Measurements from ENCODE around the gene ZBTB45. TPM values are rescaled to one million over a fixed set of nuclear protein-coding genes. Genes with fewer than 3 reads are reported as not detected.

ZBTB45 gene
- total and polyA plus RNA-seq, 2 donors (not counting 1 experiment from before 2014, with no cell fraction given) = 12.6 to 20.9 TPM

DNA sequence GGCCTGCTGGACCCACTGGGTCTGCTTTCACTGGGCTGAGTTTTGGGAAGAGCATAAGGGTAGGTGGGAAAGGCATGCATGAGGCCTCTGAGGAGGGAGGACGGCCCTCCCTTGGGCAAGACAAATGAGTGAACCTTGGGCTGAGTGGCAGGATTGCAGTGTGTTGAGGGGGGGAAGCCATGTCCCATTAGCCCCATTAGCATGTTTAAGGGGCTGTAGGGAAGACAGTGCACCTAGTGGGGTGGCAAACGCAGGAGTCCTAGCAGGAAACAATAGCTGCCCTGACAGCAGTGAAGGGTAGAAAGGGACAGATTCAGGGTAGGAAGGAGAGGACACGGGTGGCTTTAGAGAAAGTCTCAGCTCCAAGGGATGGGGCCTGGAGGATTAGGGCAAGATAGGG is 3.1 kb upstream of the ZBTB45 start:
- DNase-seq (no peak), ATAC-seq (ENCODE audit: low read depth) (no peak)
- no peak overlapping the region for H3K27ac ChIP-seq (ENCODE audit: low read length in 2 of 2)
- H3K27me3 ChIP-seq (replicated peaks in 1 of 4; ENCODE audit: control extremely low read depth in 1 of 4, control insufficient read depth in 3 of 4, insufficient read depth in 4 of 4, low read length in 3 of 4) = no peaks in the 10 kb centered on the region
- no peaks in the 10 kb centered on the region for H3K9me3 Mint-ChIP-seq (ENCODE audit: insufficient read depth)
- 98% methylated on average over 3 of the region's 3 CpGs for WGBS (ENCODE audit: insufficient coverage)
- peaks cover 12% of the 10 kb centered on the region for H4K20me1 ChIP-seq (ENCODE audit: control insufficient read depth, insufficient read depth, low read length, poor library complexity, severe bottlenecking)
- no peak overlapping the region for H3K27ac Mint-ChIP-seq
- intact Hi-C loops (cut with micrococcal nuclease) = no loop called here
- H3K4me3 ChIP-seq (ENCODE audit: control extremely low read depth in 1 of 5, extremely low read depth in 1 of 5, insufficient read depth in 1 of 5, low read depth in 2 of 5, low read length in 4 of 5) = no peak overlapping the region
- no peak overlapping the region for H3K4me2 ChIP-seq (replicated peaks; ENCODE audit: low read depth, low read length, poor library complexity, severe bottlenecking)
- POLR2A ChIA-PET = interaction anchor here (0.6 kb wide), 1 partner anchor 57 kb away, joined by 3 read pairs; no protein-coding TSS in a partner anchor
- H3K9me3 ChIP-seq (ENCODE audit: control extremely low read depth in 1 of 3, control insufficient read depth in 2 of 3, insufficient read depth in 1 of 3, low read length in 2 of 3) = no peaks in the 10 kb centered on the region
- no peaks in the 10 kb centered on the region for H3K36me3 ChIP-seq (replicated peaks in 1 of 2; ENCODE audit: control extremely low read depth in 1 of 2, control insufficient read depth in 1 of 2, extremely low read depth in 1 of 2, insufficient read depth in 2 of 2, low read length in 1 of 2)
- H3K4me1 Mint-ChIP-seq = peaks cover 26% of the 10 kb centered on the region
- no peak overlapping the region for H3K4me3 Mint-ChIP-seq
- CTCF ChIA-PET = interaction anchor here (4.9 kb wide), 1 partner anchor 57 kb away, joined by 72 read pairs; no protein-coding TSS in a partner anchor
- no peak for TF ChIP-seq EZH2 (IDR thresholded peaks at IDR 0.05; ENCODE audit: borderline replicate concordance, insufficient read depth, low read depth, low read length, poor library complexity, severe bottlenecking)
- H2AFZ ChIP-seq (ENCODE audit: insufficient read depth, low read depth, low read length, poor library complexity, severe bottlenecking) = no peak overlapping the region
- no peaks in the 10 kb centered on the region for H3K27me3 Mint-ChIP-seq
- peaks cover 12% of the 10 kb centered on the region for H3K79me2 ChIP-seq (ENCODE audit: control insufficient read depth, insufficient read depth, low read length)
- H3K9ac ChIP-seq (ENCODE audit: low read length) = no peak overlapping the region
- H3K4me1 ChIP-seq (ENCODE audit: control insufficient read depth in 2 of 2, insufficient read depth in 2 of 2, low read length in 2 of 2) = peaks cover 16 to 24% of the 10 kb centered on the region in 2 donors

DNA sequence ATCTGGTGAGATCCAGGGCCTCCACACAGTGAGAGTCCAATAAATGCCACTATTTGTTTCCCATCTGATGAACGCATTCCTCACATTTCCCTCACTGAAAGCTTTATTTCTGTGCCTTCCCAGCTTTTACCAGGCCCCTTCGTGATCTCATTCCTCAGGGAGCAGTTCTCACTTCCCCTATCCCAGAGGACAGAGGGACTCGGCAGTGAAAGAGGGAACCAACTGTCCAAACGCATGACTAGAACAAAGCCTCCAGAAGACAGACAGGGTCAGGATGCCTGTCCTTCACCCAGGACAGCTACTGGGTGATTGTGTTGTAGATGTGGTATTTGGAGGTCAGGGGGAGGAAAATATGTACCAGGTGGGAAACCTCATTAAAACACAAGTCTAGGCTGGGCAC is 2.0 kb upstream of the ZBTB45 start:
- no peak overlapping the region for H3K4me3 ChIP-seq (ENCODE audit: control extremely low read depth in 1 of 5, extremely low read depth in 1 of 5, insufficient read depth in 1 of 5, low read depth in 2 of 5, low read length in 4 of 5)
- WGBS (ENCODE audit: insufficient coverage) = 88% methylated on average over 2 of the region's 4 CpGs
- peaks cover 23% of the 10 kb centered on the region for H3K79me2 ChIP-seq (ENCODE audit: control insufficient read depth, insufficient read depth, low read length)
- peaks cover 22% of the 10 kb centered on the region for H4K20me1 ChIP-seq (ENCODE audit: control insufficient read depth, insufficient read depth, low read length, poor library complexity, severe bottlenecking)
- H3K27ac ChIP-seq (ENCODE audit: low read length in 2 of 2) = no peak overlapping the region
- no peaks in the 10 kb centered on the region for H3K9me3 ChIP-seq (ENCODE audit: control extremely low read depth in 1 of 3, control insufficient read depth in 2 of 3, insufficient read depth in 1 of 3, low read length in 2 of 3)
- peak overlapping the region; percentile 67 for H3K27ac Mint-ChIP-seq
- H3K9ac ChIP-seq (ENCODE audit: low read length) = no peak overlapping the region
- POLR2A ChIA-PET = interaction anchor here (0.7 to 3.3 kb wide), 3 partner anchors 22 to 54 kb away, joined by 3 to 30 read pairs (median 3); partner anchors contain the start of gene TRIM28
- no peak for DNase-seq
- H3K4me2 ChIP-seq (replicated peaks; ENCODE audit: low read depth, low read length, poor library complexity, severe bottlenecking) = no peak overlapping the region
- ATAC-seq (ENCODE audit: low read depth) = no peak
- no peak overlapping the region for H2AFZ ChIP-seq (ENCODE audit: insufficient read depth, low read depth, low read length, poor library complexity, severe bottlenecking)
- H3K27me3 ChIP-seq (replicated peaks in 1 of 4; ENCODE audit: control extremely low read depth in 1 of 4, control insufficient read depth in 3 of 4, insufficient read depth in 4 of 4, low read length in 3 of 4) = no peaks in the 10 kb centered on the region
- H3K4me1 Mint-ChIP-seq = peaks cover 31% of the 10 kb centered on the region
- TF ChIP-seq EZH2 (IDR thresholded peaks at IDR 0.05; ENCODE audit: borderline replicate concordance, insufficient read depth, low read depth, low read length, poor library complexity, severe bottlenecking) = no peak
- TF ChIP-seq, protein P1, sequence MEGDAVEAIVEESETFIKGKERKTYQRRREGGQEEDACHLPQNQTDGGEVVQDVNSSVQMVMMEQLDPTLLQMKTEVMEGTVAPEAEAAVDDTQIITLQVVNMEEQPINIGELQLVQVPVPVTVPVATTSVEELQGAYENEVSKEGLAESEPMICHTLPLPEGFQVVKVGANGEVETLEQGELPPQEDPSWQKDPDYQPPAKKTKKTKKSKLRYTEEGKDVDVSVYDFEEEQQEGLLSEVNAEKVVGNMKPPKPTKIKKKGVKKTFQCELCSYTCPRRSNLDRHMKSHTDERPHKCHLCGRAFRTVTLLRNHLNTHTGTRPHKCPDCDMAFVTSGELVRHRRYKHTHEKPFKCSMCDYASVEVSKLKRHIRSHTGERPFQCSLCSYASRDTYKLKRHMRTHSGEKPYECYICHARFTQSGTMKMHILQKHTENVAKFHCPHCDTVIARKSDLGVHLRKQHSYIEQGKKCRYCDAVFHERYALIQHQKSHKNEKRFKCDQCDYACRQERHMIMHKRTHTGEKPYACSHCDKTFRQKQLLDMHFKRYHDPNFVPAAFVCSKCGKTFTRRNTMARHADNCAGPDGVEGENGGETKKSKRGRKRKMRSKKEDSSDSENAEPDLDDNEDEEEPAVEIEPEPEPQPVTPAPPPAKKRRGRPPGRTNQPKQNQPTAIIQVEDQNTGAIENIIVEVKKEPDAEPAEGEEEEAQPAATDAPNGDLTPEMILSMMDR (IDR thresholded peaks at IDR 0.05) = no peak
- CTCF ChIA-PET = interaction anchor here (3.4 to 4.9 kb wide), 2 partner anchors 23 to 58 kb away, joined by 24 to 72 read pairs; partner anchors contain the start of gene TRIM28
- peaks cover 16 to 26% of the 10 kb centered on the region in 2 donors for H3K4me1 ChIP-seq (ENCODE audit: control insufficient read depth in 2 of 2, insufficient read depth in 2 of 2, low read length in 2 of 2)
- intact Hi-C loops (cut with micrococcal nuclease) = no loop called here
- no peaks in the 10 kb centered on the region for H3K27me3 Mint-ChIP-seq
- H3K4me3 Mint-ChIP-seq = peak overlapping the region; percentile 66
- H3K9me3 Mint-ChIP-seq (ENCODE audit: insufficient read depth) = no peaks in the 10 kb centered on the region
- peaks cover 0 to 5% of the 10 kb centered on the region in 2 experiments for H3K36me3 ChIP-seq (replicated peaks in 1 of 2; ENCODE audit: control extremely low read depth in 1 of 2, control insufficient read depth in 1 of 2, extremely low read depth in 1 of 2, insufficient read depth in 2 of 2, low read length in 1 of 2)
